NCI-H1092 (cell line): ENCODE data around the gene TAP2.
"Not testable (repeated sequence)": the region's sequence is repeated elsewhere in the genome, so short reads cannot be mapped to it uniquely, and the experiment has no call there.

ENCODE experiments used
- DNase-seq: peaks from one replicate; lab custom pipeline; 2025; lab: John Stamatoyannopoulos, UW

The TAP2 gene

GRCh38 chr6:32838114-32838958, at the start of gene TAP2:
TAP2 (minus strand) TSS chr6:32838739; CDS start chr6:32838233, 506 bp downstream.
- DNase-seq, result peak; percentile 69

GRCh38 chr6:32887616-32888015, 49.1 kb upstream of the TAP2 start:
- DNase-seq, result no peak

GRCh38 chr6:32886681-32887383, 48.3 kb upstream of the TAP2 start:
- DNase-seq, result no peak

- peak; percentile 48 for DNase-seq
Measured at GRCh38 chr6:32885698-32886286, 47.3 kb upstream of the TAP2 start.

- DNase-seq, result no peak
Measured at GRCh38 chr6:32883789-32884188, 45.2 kb upstream of the TAP2 start.

GRCh38 chr6:32882879-32883250, 44.3 kb upstream of the TAP2 start:
- no peak for DNase-seq

GRCh38 chr6:32880962-32881361, 42.4 kb upstream of the TAP2 start:
- not testable (repeated sequence) for DNase-seq

- DNase-seq, result no peak
Measured at GRCh38 chr6:32879691-32880090, 41.2 kb upstream of the TAP2 start.

- DNase-seq, result no peak
Measured at GRCh38 chr6:32876603-32877002, 38.1 kb upstream of the TAP2 start.

- not testable (repeated sequence) for DNase-seq
Measured at GRCh38 chr6:32873947-32874346, 35.4 kb upstream of the TAP2 start.

- DNase-seq, result peak; percentile 48
Measured at GRCh38 chr6:32868257-32868788, 29.8 kb upstream of the TAP2 start.

- no peak for DNase-seq
Measured at GRCh38 chr6:32867554-32868256, 29.2 kb upstream of the TAP2 start.

- no peak for DNase-seq
Measured at GRCh38 chr6:32867022-32867477, 28.5 kb upstream of the TAP2 start.

GRCh38 chr6:32865724-32866443, 27.3 kb upstream of the TAP2 start:
- DNase-seq, result no peak

- DNase-seq, result no peak
Measured at GRCh38 chr6:32862725-32863124, 24.2 kb upstream of the TAP2 start.

- DNase-seq, result no peak
Measured at GRCh38 chr6:32860674-32861073, 22.1 kb upstream of the TAP2 start.

GRCh38 chr6:32858194-32858593, 19.7 kb upstream of the TAP2 start:
- DNase-seq, result no peak

- DNase-seq, result no peak
Measured at GRCh38 chr6:32857156-32857891, 18.8 kb upstream of the TAP2 start.

GRCh38 chr6:32855467-32856174, 17.1 kb upstream of the TAP2 start:
- no peak for DNase-seq
